ENCODE data around the gene LYPLAL1.

DNA sequence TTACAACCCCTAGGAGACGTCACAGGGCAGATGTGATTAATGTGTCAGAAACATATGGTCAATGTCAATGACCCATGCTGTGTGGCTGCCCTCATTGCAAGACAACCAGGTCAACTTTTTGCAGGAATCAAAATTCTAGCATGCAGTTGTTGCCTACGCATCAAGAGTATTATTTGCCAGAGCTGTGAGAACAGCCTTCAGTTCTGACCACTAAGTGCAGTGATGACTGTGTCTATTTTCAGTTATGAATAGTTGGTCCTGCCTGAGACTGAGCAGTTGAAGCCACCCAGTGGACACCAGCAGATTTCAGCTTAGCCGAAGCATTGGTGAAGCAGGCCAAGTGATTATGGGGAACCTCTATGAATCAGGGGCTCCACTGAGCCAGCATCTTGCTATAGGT is 47.3 kb downstream of the LYPLAL1 start:
- TF ChIP-seq CTCF (conservative IDR thresholded peaks at IDR 0.05; ENCODE audit: low read depth, low read length): peak; percentile 39
- TF ChIP-seq EZH2 (IDR thresholded peaks at IDR 0.05; ENCODE audit: low read length, unreplicated experiment): no peak

All from PC-3 (cell line).